Trophoblast cell (in vitro differentiated cells and primary cell): ENCODE measurements around the gene IFT80.

ENCODE experiments used
- DNase-seq, 2 donors: peaks; one replicate each; pipeline ENCODE4 v3.0.0-alpha.2; 2016
- H2AFZ ChIP-seq: 2 replicates; pipeline ENCODE4 v1.6.1; 2013; ENCODE audit warnings: low read length, moderate library complexity, mild to moderate bottlenecking; ENCODE audit not compliant: insufficient read depth, poor library complexity
- H2AK5ac ChIP-seq: 2 replicates; pipeline ENCODE4 v1.6.1; 2013; ENCODE audit warnings: mild to moderate bottlenecking, low read length
- H2BK120ac ChIP-seq: 2 replicates; pipeline ENCODE4 v1.6.1; 2013; ENCODE audit warnings: low read length, mild to moderate bottlenecking, moderate library complexity; ENCODE audit not compliant: insufficient read depth, poor library complexity
- H2BK12ac ChIP-seq: 2 replicates; pipeline ENCODE4 v1.6.1; 2013; ENCODE audit warnings: mild to moderate bottlenecking, low read length, moderate library complexity
- H2BK5ac ChIP-seq: 2 replicates; pipeline ENCODE4 v1.6.1; 2013; ENCODE audit warnings: low read length, low read depth, moderate library complexity, mild to moderate bottlenecking; ENCODE audit not compliant: poor library complexity
- H3K14ac ChIP-seq: 2 replicates; pipeline ENCODE4 v1.6.1; 2013; ENCODE audit warnings: mild to moderate bottlenecking, low read length
- H3K18ac ChIP-seq: 2 replicates; pipeline ENCODE4 v1.6.1; 2013; ENCODE audit warnings: mild to moderate bottlenecking, low read length
- H3K23ac ChIP-seq: 2 replicates; pipeline ENCODE4 v1.6.1; 2013; ENCODE audit warnings: low read length
- H3K27ac ChIP-seq: 2 replicates; pipeline ENCODE4 v1.5.1; 2013; ENCODE audit warnings: low read depth, mild to moderate bottlenecking, inconsistent platforms, low read length, moderate library complexity
- H3K27me3 ChIP-seq: 2 replicates; pipeline ENCODE4 v1.6.1; 2013; ENCODE audit warnings: inconsistent platforms, mild to moderate bottlenecking, low read length, moderate library complexity; ENCODE audit not compliant: insufficient read depth
- H3K36me3 ChIP-seq, 2 experiments: 1 replicate in 1 of 2; 2 replicates in 1 of 2; pipeline ENCODE4 v1.6.1; 2013; ENCODE audit warnings: low read length in 2 of 2, mild to moderate bottlenecking in 2 of 2, moderate library complexity in 1 of 2; ENCODE audit not compliant: insufficient read depth in 2 of 2, control insufficient read depth in 1 of 2
- H3K4ac ChIP-seq: 2 replicates; pipeline ENCODE4 v1.6.1; 2013; ENCODE audit warnings: low read depth, mild to moderate bottlenecking, low read length, moderate library complexity
- H3K4me1 ChIP-seq, 2 experiments: 1 replicate in 1 of 2; 2 replicates in 1 of 2; pipeline ENCODE4 v1.6.1; 2013; ENCODE audit warnings: low read length in 2 of 2, mild to moderate bottlenecking in 2 of 2, moderate library complexity in 1 of 2; ENCODE audit not compliant: insufficient read depth in 2 of 2, control insufficient read depth in 1 of 2
- H3K4me2 ChIP-seq: 2 replicates; pipeline ENCODE4 v1.6.1; 2013; ENCODE audit warnings: inconsistent platforms, mild to moderate bottlenecking, low read length, moderate library complexity
- H3K4me3 ChIP-seq: 2 replicates; pipeline ENCODE4 v1.5.1; 2013; ENCODE audit warnings: mild to moderate bottlenecking, low read depth, low read length, inconsistent platforms
- H3K79me1 ChIP-seq: one replicate; pipeline ENCODE4 v1.6.1; 2013; ENCODE audit warnings: low read length
- H3K79me2 ChIP-seq: 2 replicates; pipeline ENCODE4 v1.6.1; 2013; ENCODE audit warnings: low read length, mild to moderate bottlenecking; ENCODE audit not compliant: control insufficient read depth, insufficient read depth, poor library complexity
- H3K9ac ChIP-seq: 2 replicates; pipeline ENCODE4 v1.6.1; 2013; ENCODE audit warnings: mild to moderate bottlenecking, low read length
- H3K9me3 ChIP-seq: 2 replicates; pipeline ENCODE4 v1.6.1; 2013; ENCODE audit warnings: low read depth, mild to moderate bottlenecking, control low read depth, inconsistent platforms, low read length; ENCODE audit not compliant: insufficient read depth
- H4K12ac ChIP-seq: 2 replicates; pipeline ENCODE4 v1.6.1; 2013; ENCODE audit warnings: low read depth, mild to moderate bottlenecking, low read length, moderate library complexity
- H4K8ac ChIP-seq: 2 replicates; pipeline ENCODE4 v1.6.1; 2013; ENCODE audit warnings: low read depth, mild to moderate bottlenecking, low read length, moderate library complexity
- H4K91ac ChIP-seq: one replicate; pipeline ENCODE4 v1.6.1; 2013; ENCODE audit warnings: low read depth, mild to moderate bottlenecking, low read length, moderate library complexity
- WGBS: extraction: QIAGEN DNeasy Blood & Tissue Kit; methylation state at CpG from one replicate; pipeline ENCODE4 v1.1.7; 2013; ENCODE audit warnings: missing lambda C conversion rate; ENCODE audit not compliant: insufficient read length, insufficient coverage; ENCODE audit errors: extremely low coverage; 5-methylcytosine and 5-hydroxymethylcytosine counted together

The IFT80 gene

GRCh38 chr3:160279657-160280056 is 119.4 kb downstream of the IFT80 start:
- Histone ChIP-seq H3K9ac (no peak overlapping the region), H3K4ac (no peak overlapping the region), H3K79me2 (no peaks in the 10 kb centered on the region), H3K23ac (no peak overlapping the region), H2AFZ (no peak overlapping the region), H3K79me1 (no peaks in the 10 kb centered on the region), H4K12ac (no peak overlapping the region), H3K18ac (no peak overlapping the region), H3K27me3 (no peaks in the 10 kb centered on the region), H3K27ac (no peak overlapping the region), H2AK5ac (no peak overlapping the region), H2BK120ac (no peak overlapping the region), H3K9me3 (no peaks in the 10 kb centered on the region), H2BK5ac (no peak overlapping the region), H3K4me3 (no peak overlapping the region), H4K91ac (no peak overlapping the region), H3K4me2 (no peak overlapping the region), H4K8ac (no peak overlapping the region), H3K14ac (no peak overlapping the region), H3K36me3 (peaks cover 0 to 3% of the 10 kb centered on the region in 2 experiments), H3K4me1 (no peaks in the 10 kb centered on the region), H2BK12ac (no peak overlapping the region)
- DNase-seq = no peak
- no CpG with 5 or more reads among the region's 2 CpGs for WGBS

- Histone ChIP-seq H3K4me3 (no peak overlapping the region), H4K91ac (no peak overlapping the region), H3K9me3 (no peaks in the 10 kb centered on the region), H3K4ac (no peak overlapping the region), H3K4me2 (no peak overlapping the region), H2AFZ (no peak overlapping the region), H3K4me1 (no peaks in the 10 kb centered on the region), H3K18ac (no peak overlapping the region), H2BK5ac (no peak overlapping the region), H3K23ac (no peak overlapping the region), H3K27ac (no peak overlapping the region), H2BK12ac (no peak overlapping the region), H3K36me3 (peaks cover 0 to 3% of the 10 kb centered on the region in 2 experiments), H3K79me1 (no peaks in the 10 kb centered on the region), H3K79me2 (no peaks in the 10 kb centered on the region), H3K27me3 (no peaks in the 10 kb centered on the region), H3K9ac (no peak overlapping the region), H3K14ac (no peak overlapping the region), H2BK120ac (no peak overlapping the region), H4K8ac (no peak overlapping the region), H4K12ac (no peak overlapping the region), H2AK5ac (no peak overlapping the region)
- no peak for DNase-seq
- no CpG with 5 or more reads among the region's 3 CpGs for WGBS
Measured at GRCh38 chr3:160278210-160278609, 120.8 kb downstream of the IFT80 start.

GRCh38 chr3:160265088-160265487 is 133.9 kb downstream of the IFT80 start:
- Histone ChIP-seq H3K27me3 (no peaks in the 10 kb centered on the region), H3K4ac (no peak overlapping the region), H3K4me2 (no peak overlapping the region), H3K36me3 (no peaks in the 10 kb centered on the region), H3K79me1 (no peaks in the 10 kb centered on the region), H3K4me1 (no peaks in the 10 kb centered on the region), H3K9me3 (no peaks in the 10 kb centered on the region), H4K8ac (no peak overlapping the region), H2AFZ (no peak overlapping the region), H3K14ac (no peak overlapping the region), H4K12ac (no peak overlapping the region), H2AK5ac (no peak overlapping the region), H2BK5ac (no peak overlapping the region), H2BK12ac (no peak overlapping the region), H2BK120ac (no peak overlapping the region), H3K18ac (no peak overlapping the region), H3K9ac (no peak overlapping the region), H3K79me2 (no peaks in the 10 kb centered on the region), H3K27ac (no peak overlapping the region), H4K91ac (no peak overlapping the region), H3K4me3 (no peak overlapping the region), H3K23ac (no peak overlapping the region)
- no CpG with 5 or more reads among the region's 2 CpGs for WGBS
- no peak for DNase-seq

GRCh38 chr3:160260587-160261270 is 138.3 kb downstream of the IFT80 start:
- H3K27me3 ChIP-seq = no peaks in the 10 kb centered on the region
- no peak overlapping the region for H4K8ac ChIP-seq
- H3K14ac ChIP-seq = no peak overlapping the region
- no peaks in the 10 kb centered on the region for H3K4me1 ChIP-seq
- H3K18ac ChIP-seq = no peak overlapping the region
- H4K91ac ChIP-seq = no peak overlapping the region
- no peak overlapping the region for H3K4ac ChIP-seq
- no peak overlapping the region for H2AK5ac ChIP-seq
- H3K23ac ChIP-seq = no peak overlapping the region
- H2BK12ac ChIP-seq = no peak overlapping the region
- no peaks in the 10 kb centered on the region for H3K36me3 ChIP-seq
- no peak overlapping the region for H2AFZ ChIP-seq
- DNase-seq = no peak
- H2BK120ac ChIP-seq = no peak overlapping the region
- no peak overlapping the region for H3K4me3 ChIP-seq
- no peaks in the 10 kb centered on the region for H3K9me3 ChIP-seq
- WGBS = 100% methylated on average over 2 of the region's 7 CpGs
- H3K4me2 ChIP-seq = no peak overlapping the region
- H4K12ac ChIP-seq = no peak overlapping the region
- no peak overlapping the region for H3K9ac ChIP-seq
- no peaks in the 10 kb centered on the region for H3K79me1 ChIP-seq
- no peak overlapping the region for H2BK5ac ChIP-seq
- H3K27ac ChIP-seq = no peak overlapping the region
- H3K79me2 ChIP-seq = no peaks in the 10 kb centered on the region
